Hepatocyte (in vitro differentiated cells): Measurements from ENCODE around the gene GMEB2. TPM values are rescaled to one million over a fixed set of nuclear protein-coding genes. Genes with fewer than 3 reads are reported as not detected.

ENCODE experiments used
- DNase-seq: peaks from one replicate; pipeline ENCODE4 v3.0.0-alpha.2; 2016; ENCODE audit warnings: low spot score
- H2AFZ ChIP-seq: fragments of 200-600 bp; sonication (generic); 2 replicates; pipeline ENCODE4 v1.6.0; 2016; ENCODE audit warnings: antibody characterized with exemption, mild to moderate bottlenecking
- H3K27ac ChIP-seq: fragments of 200-600 bp; sonication (generic); 2 replicates; pipeline ENCODE4 v1.5.1; 2016; ENCODE audit warnings: mild to moderate bottlenecking
- H3K27me3 ChIP-seq: fragments of 200-600 bp; sonication (generic); 2 replicates; pipeline ENCODE4 v1.6.1; 2016
- H3K36me3 ChIP-seq: fragments of 200-600 bp; sonication (generic); replicated peaks from 2 replicates; pipeline ENCODE4 v1.5.1; 2016; ENCODE audit warnings: low read depth; ENCODE audit not compliant: insufficient read depth
- H3K4me1 ChIP-seq: fragments of 200-600 bp; sonication (generic); 2 replicates; pipeline ENCODE4 v1.5.1; 2016; ENCODE audit warnings: mild to moderate bottlenecking, moderate library complexity; ENCODE audit not compliant: insufficient read depth
- H3K4me2 ChIP-seq: fragments of 200-600 bp; sonication (generic); 2 replicates; pipeline ENCODE4 v1.6.0; 2016
- H3K4me3 ChIP-seq: fragments of 200-600 bp; sonication (generic); 2 replicates; pipeline ENCODE4 v1.5.1; 2016; ENCODE audit warnings: mild to moderate bottlenecking
- H3K79me2 ChIP-seq: fragments of 200-600 bp; sonication (generic); 2 replicates; pipeline ENCODE4 v1.6.0; 2017; ENCODE audit warnings: mild to moderate bottlenecking
- H3K9me2 ChIP-seq: fragments of 200-600 bp; sonication (generic); replicated peaks from 2 replicates; pipeline ENCODE4 v1.6.0; 2017; ENCODE audit warnings: mild to moderate bottlenecking; ENCODE audit not compliant: insufficient read depth
- H3K9me3 ChIP-seq: fragments of 200-600 bp; sonication (generic); 2 replicates; pipeline ENCODE4 v1.5.1; 2016; ENCODE audit warnings: low read depth, mild to moderate bottlenecking
- H4K20me1 ChIP-seq: fragments of 200-600 bp; sonication (generic); 2 replicates; pipeline ENCODE4 v1.6.0; 2016; ENCODE audit warnings: mild to moderate bottlenecking; ENCODE audit not compliant: insufficient read depth, poor library complexity, severe bottlenecking
- CTCF ChIP-seq: fragments of 200-600 bp; sonication (generic); IDR thresholded peaks from 2 replicates; pipeline ENCODE4 v1.5.1; 2016; ENCODE audit warnings: antibody characterized with exemption, mild to moderate bottlenecking; ENCODE audit not compliant: poor library complexity
- EZH2 ChIP-seq: fragments of 200-600 bp; sonication (generic); IDR thresholded peaks from 2 replicates; pipeline ENCODE4 v1.6.1; 2016; ENCODE audit warnings: antibody characterized with exemption, mild to moderate bottlenecking, borderline replicate concordance
- EZH2phosphoT487 ChIP-seq: fragments of 200-600 bp; sonication (generic); IDR thresholded peaks from one replicate; pipeline ENCODE4 v1.6.1; 2018; ENCODE audit warnings: antibody characterized with exemption, mild to moderate bottlenecking, low read depth, moderate library complexity; ENCODE audit not compliant: unreplicated experiment, severe bottlenecking
- WGBS: methylation state at CpG from one replicate; pipeline ENCODE4 v1.1.6; 2016; ENCODE audit warnings: low lambda C conversion rate; ENCODE audit errors: missing lambda C conversion rate; 5-methylcytosine and 5-hydroxymethylcytosine counted together
- polyA plus RNA-seq: library from polyadenylated mRNA; unstranded; fragments of >200 nt; fragmentation: Nextera tagmentation; extraction: Ambion mirVana; gene quantifications from 2 replicates; pipeline ENCODE4 v1.2.1, GENCODE V29; 2016
- total RNA-seq: library from RNA; depleted of rRNA; stranded (reverse); fragments of >200 nt; gene quantifications from 2 replicates; pipeline ENCODE4 v1.2.3, GENCODE V29; 2014

Gene GMEB2
- total and polyA plus RNA-seq, 2 experiments from 2014 or later, result 8.7 to 10.7 TPM

GRCh38 chr20:63658749-63659187 lies 31.9 kb upstream of the GMEB2 start:
- 5% methylated on average over 25 of the region's 25 CpGs for WGBS
- no peak for TF ChIP-seq EZH2phosphoT487
- TF ChIP-seq CTCF, result no peak
- TF ChIP-seq EZH2, result no peak
- Histone ChIP-seq H2AFZ (peak overlapping the region; percentile 67), H3K36me3 (no peaks in the 10 kb centered on the region), H3K79me2 (peaks cover 10% of the 10 kb centered on the region), H3K9me3 (no peaks in the 10 kb centered on the region), H3K27ac (peak overlapping the region; percentile 34), H3K9me2 (no peaks in the 10 kb centered on the region), H4K20me1 (no peaks in the 10 kb centered on the region), H3K27me3 (no peaks in the 10 kb centered on the region), H3K4me2 (peak overlapping the region; percentile 88), H3K4me1 (peaks cover 7% of the 10 kb centered on the region), H3K4me3 (peak overlapping the region; percentile 75)
- no peak for DNase-seq

- H2AFZ ChIP-seq, result peak within 1 kb of the TSS; percentile 67
- peak; percentile 94 for DNase-seq
- H3K4me2 ChIP-seq, result peak within 1 kb of the TSS; percentile 88
- peak within 1 kb of the TSS; percentile 62 for H3K27ac ChIP-seq
- H3K79me2 ChIP-seq, result peaks cover 10% of the 10 kb centered on the region
- no peaks in the 10 kb centered on the region for H3K27me3 ChIP-seq
- no peaks in the 10 kb centered on the region for H3K9me2 ChIP-seq
- H3K36me3 ChIP-seq, result no peaks in the 10 kb centered on the region
- no peaks in the 10 kb centered on the region for H4K20me1 ChIP-seq
- TF ChIP-seq EZH2phosphoT487 (no peak), EZH2 (no peak), CTCF (no peak)
- 11% methylated on average over 73 of the region's 73 CpGs for WGBS
- no peaks in the 10 kb centered on the region for H3K9me3 ChIP-seq
- peak within 1 kb of the TSS; percentile 75 for H3K4me3 ChIP-seq
- H3K4me1 ChIP-seq, result peaks cover 7% of the 10 kb centered on the region
Measured at GRCh38 chr20:63657937-63658748, 31.2 kb upstream of the GMEB2 start, which contains the start of gene RTEL1. Gene RTEL1, plus strand, starts transcription at chr20:63658312. Its CDS starts 1,091 bp downstream, at chr20:63659403.

- peak overlapping the region; percentile 46 for H2AFZ ChIP-seq
- H3K27me3 ChIP-seq, result no peaks in the 10 kb centered on the region
- no peaks in the 10 kb centered on the region for H4K20me1 ChIP-seq
- H3K36me3 ChIP-seq, result no peaks in the 10 kb centered on the region
- H3K4me2 ChIP-seq, result peak overlapping the region; percentile 72
- H3K4me1 ChIP-seq, result peaks cover 7% of the 10 kb centered on the region
- H3K79me2 ChIP-seq, result peaks cover 10% of the 10 kb centered on the region
- H3K4me3 ChIP-seq, result no peak overlapping the region
- no peak for DNase-seq
- WGBS, result 87% methylated on average over 31 of the region's 31 CpGs
- no peaks in the 10 kb centered on the region for H3K9me3 ChIP-seq
- peak overlapping the region; percentile 62 for H3K27ac ChIP-seq
- no peak for TF ChIP-seq EZH2phosphoT487
- no peak for TF ChIP-seq EZH2
- no peak for TF ChIP-seq CTCF
- no peaks in the 10 kb centered on the region for H3K9me2 ChIP-seq
Measured at GRCh38 chr20:63657260-63657936, 30.5 kb upstream of the GMEB2 start.
